Activated CD4-positive, alpha-beta T cell treated with anti-CD3 and anti-CD28 coated beads, Interleukin-2, amount 50 U/mL, for 4 hours (primary cell): ENCODE data around the gene ZCCHC7.
"Not testable (repeated sequence)": the region's sequence is repeated elsewhere in the genome, so short reads cannot be mapped to it uniquely, and the experiment has no call there.

Experiments
- DNase-seq, 2 experiments: peaks; one replicate each; pipeline ENCODE4 v3.0.0-alpha.2; 2020

Gene ZCCHC7

GRCh38 chr9:37119907-37120842 is at the start of gene ZCCHC7:
Gene ZCCHC7, plus strand, starts transcription at chr9:37120574.
- DNase-seq: peak; percentile 97

GRCh38 chr9:37074790-37075189 is 45.6 kb upstream of the ZCCHC7 start:
- not testable (repeated sequence) for DNase-seq

GRCh38 chr9:37079370-37080164 is 40.8 kb upstream of the ZCCHC7 start:
- peak; percentile 92 to 93 for DNase-seq

DNA sequence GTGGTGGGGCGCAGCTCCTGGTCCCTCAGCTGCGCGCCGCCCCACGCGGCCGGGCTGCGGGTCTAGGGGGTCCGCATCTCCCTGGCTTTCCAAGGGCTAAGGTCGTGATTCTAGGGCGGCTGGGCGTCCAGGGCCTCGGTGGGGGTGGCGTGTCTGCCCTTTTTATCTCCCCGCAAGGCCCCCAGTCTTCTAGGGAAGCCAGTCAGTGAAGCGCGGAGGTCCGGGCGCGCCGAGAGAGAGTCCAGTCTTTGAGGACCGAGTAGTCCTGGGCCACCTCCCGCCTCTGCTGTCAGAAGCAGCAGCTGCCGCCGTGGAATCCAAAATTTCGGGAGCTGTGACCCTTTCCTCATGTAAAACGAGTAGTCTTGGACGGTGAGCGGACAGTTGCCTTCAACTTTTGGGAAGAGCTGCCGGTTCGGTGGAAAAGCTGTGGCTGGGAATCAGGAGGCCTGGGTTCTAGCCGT is 40.2 kb upstream of the ZCCHC7 start:
- DNase-seq: peak in 1 of 2 experiments; percentile 2

DNA sequence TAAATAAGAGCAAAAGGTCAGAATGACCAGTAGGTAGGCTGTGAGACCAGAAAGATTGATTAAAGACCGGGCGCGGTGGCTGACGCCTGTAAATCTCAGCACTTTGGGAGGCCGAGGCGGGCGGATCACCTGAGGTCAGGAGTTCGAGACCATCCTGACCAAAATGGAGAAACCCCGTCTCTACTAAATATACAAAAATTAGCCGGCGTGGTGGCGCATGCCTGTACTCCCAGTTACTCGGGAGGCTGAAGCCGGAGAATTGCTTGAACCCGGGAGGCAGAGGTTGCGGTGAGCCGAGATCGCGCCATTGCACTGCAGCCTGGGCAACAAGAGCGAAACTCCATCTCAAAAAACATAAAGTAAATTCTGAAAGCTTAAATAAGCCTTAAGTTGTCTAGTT is 38.9 kb upstream of the ZCCHC7 start:
- not testable (repeated sequence) for DNase-seq

- DNase-seq: no peak
Measured at GRCh38 chr9:37082214-37082765, 38.1 kb upstream of the ZCCHC7 start.

GRCh38 chr9:37083654-37084053 is 36.7 kb upstream of the ZCCHC7 start:
- DNase-seq: no peak

DNA sequence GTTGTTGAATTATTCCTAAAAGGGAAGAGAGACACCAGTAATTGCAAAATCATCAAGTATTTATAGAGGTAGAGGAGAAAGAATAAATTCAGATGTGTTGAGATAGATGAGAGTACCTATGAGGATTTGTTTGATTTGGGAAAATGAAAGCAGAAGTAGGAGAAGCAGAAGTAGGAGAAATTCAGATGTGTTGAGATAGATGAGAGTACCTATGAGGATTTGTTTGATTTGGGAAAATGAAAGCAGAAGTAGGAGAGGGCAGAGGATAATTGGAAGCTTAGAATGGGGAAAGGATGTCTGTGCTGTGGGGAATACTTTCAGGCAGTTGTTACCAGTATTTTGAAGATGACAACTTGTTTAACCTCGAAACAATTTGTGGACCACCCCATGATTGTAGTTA is 35.1 kb upstream of the ZCCHC7 start:
- DNase-seq: no peak

DNA sequence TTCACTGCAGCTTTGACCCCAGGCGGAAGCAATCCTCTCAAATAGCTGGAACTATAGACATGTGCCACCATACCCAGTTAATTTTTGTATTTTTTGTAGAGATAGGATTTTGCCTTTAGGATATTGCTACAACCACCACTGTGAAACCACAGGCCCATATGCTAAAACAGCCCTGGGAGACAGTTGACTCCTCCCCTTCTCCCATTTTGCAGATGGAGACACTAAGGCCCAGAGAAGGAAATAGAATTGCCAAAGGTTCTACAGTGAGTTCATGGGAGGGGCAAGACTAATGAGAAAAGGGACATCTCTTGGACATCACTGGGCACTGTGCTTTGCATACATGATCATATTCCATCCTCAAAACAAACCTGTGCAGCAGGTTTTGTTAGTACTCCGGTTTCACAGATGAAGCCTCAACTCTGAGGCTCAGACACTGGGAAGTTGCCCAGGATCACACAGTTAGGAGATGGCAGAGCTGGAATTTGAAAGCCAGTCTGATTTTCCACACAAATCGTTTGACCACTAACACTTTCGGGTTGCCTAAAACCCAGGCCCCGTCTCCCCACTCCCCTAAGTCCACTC is 27.6 kb upstream of the ZCCHC7 start:
- not testable (repeated sequence) for DNase-seq

DNA sequence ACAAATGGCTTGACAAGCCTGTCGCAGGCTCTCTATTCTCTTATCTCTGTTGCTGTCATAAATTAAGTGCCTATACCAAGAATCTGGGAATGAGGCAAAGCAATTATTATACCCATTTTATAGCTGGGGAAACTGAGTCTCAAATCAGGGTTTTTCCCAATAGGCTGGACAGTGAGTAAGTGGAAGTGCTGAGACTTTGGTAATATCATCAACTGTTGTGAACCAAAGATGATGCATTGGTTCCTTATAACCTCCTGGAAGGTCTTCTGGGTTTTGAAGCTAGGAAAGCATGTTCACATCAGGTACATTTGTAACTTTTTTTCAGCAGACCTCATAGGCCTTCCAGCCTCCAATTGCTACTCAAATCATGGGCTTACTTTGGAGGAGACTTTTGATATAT is 25.6 kb upstream of the ZCCHC7 start:
- DNase-seq: no peak

- DNase-seq: no peak
Measured at GRCh38 chr9:37096628-37097027, 23.7 kb upstream of the ZCCHC7 start.

GRCh38 chr9:37097294-37097693 is 23.1 kb upstream of the ZCCHC7 start:
- DNase-seq: no peak

GRCh38 chr9:37100327-37100726 is 20.0 kb upstream of the ZCCHC7 start:
- no peak for DNase-seq

DNA sequence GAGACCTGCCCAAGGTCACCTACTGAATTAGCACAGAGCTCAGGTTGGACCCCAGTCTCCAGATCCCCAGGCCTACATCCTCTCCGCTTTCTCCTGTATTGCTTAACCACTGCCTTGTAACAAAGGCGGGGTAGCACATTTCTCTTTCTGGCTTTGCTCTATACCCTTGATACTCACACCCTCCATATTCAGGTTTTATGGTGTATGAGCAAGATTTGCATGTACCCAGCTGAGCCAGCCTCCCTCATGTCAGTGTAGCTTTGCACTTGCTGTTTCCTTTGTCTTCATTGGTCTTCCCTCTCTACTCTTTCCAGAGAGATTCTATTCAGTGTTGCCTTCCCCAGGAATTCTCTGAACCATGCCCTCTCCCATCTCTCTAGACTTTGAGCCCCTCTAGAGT is 19.6 kb upstream of the ZCCHC7 start:
- no peak for DNase-seq

- no peak for DNase-seq
Measured at GRCh38 chr9:37102486-37102885, 17.9 kb upstream of the ZCCHC7 start.

DNA sequence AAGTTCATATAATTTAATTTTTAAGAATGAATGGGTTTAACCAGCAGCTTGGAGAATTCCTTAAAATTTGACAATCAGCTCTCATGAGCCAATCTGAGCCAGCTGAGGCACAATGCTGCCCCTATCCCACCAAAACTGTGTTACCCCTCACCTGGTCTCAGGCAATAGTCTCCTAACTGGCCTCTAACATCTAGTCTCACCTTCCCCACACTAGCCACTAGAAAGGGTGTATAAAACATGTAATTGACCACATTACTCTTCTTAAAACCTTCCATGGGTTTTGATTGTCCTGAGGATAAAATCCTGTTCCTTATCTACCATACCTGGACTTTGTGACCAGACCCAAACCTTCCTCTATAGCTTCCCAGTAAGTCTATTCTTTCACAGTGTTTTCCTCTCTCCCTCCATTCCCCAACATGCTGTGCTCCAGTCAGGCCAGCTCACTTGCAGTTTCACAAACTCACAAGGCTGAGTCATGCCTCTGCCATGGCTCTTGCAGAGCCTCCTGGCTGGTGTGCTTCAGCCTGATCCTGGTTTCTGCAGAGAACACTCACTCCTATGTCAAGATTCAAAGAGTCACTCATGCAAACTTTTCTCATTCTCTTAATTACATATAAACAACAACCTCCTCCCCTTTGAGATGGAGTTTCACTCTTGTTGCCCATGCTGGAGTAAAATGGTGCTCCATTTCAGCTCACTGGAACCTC is 16.0 kb upstream of the ZCCHC7 start:
- DNase-seq: no peak

DNA sequence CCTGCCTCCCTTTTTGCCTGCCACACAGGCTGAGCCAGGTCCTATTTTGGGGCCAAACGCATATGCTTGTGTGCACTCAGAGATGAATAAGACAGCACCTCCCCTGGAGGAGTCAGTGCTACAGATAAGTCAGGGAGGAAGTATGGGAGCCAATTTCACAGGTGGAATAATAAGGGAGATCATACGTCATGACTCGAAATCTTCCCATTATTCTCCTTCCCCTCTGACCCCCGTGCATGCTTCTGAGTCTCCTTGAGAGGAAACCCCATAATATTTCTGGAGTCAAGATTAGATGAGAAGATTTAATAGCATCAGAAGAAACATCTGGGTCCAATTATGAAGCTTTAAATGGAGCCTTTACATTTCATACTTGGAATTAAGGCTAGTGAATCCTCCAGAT is 15.1 kb upstream of the ZCCHC7 start:
- no peak for DNase-seq

DNA sequence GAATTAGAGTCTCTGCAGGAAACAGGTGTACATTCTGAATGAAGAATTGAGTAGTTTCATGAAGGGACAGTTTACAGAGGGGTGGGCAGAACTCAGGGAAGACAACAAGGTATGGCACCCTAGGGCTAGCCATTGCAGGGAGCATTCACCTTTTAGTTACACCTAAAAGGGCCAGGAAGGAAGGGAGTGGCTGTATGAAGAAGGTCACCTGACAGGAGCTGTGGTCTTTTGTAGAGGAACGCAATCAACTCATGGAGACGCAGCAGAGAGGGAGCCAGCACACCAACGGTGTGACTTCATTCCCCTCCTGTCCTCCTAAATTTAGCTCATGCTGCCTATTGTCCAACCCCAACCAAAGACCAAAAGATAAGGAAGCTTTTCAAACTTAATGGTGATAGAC is 12.7 kb upstream of the ZCCHC7 start:
- no peak for DNase-seq

DNA sequence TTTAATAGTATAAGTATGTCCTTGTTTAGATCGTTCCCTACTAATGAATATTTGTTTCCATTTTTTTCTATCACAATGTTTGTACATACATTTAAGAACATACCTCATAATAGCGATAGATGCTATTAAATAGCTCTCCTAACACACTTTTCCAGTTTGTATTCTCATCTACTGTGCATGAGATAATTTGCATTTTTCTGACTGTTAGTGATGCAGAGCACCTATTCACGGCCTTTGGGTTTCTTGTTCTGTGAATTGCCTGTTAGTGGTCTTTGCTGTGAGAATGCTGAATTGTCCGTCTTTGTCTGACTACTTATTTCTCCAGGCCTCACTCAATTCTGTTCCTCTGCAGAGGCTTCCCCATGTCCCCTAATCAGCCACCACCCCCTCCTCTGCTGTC is 5.9 kb upstream of the ZCCHC7 start:
- DNase-seq: not testable (repeated sequence)

DNA sequence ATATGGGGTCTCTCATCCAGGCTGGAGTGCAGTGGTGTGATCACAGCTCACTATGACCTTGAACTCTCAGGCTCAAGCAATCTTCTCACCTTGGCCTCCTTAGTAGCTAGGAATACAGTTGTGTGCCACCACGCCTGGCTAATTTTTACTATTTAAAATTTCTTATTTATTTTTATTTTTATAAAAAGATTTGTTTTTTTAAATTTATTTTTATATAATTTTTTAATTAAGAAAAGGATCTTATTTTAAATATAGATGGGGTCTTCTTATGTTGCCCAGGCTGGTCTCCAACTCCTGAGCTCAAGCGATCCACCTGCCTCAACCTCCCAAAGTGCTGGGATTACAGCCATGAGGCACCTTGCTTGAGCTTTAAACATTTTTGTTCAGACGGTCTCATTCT is 2.4 kb upstream of the ZCCHC7 start:
- DNase-seq: no peak

DNA sequence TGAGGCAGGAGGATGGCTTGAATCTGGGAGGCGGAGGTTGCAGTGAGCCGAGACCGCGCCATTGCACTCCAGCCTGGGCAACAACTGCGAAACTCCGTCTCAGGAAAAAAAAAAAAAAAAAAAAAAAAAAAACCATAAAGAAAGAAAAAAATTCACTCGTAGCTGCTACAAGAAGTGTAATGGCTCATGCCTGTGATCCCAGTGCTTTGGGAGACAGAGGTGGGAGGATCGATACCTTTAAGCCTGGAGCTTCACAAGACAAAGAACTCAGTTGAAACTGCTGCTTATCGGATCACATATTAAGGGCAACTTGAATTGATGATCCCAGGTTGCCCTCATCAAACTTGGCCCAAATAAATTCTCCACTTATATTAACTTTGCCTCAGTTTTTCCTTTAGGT is 1.0 kb upstream of the ZCCHC7 start:
- no peak for DNase-seq

- DNase-seq: not testable (repeated sequence)
Measured at GRCh38 chr9:37120843-37121335, 515 bp downstream of the ZCCHC7 start.
